ENCODE data around the gene CALCOCO2.

Gene CALCOCO2

DNA sequence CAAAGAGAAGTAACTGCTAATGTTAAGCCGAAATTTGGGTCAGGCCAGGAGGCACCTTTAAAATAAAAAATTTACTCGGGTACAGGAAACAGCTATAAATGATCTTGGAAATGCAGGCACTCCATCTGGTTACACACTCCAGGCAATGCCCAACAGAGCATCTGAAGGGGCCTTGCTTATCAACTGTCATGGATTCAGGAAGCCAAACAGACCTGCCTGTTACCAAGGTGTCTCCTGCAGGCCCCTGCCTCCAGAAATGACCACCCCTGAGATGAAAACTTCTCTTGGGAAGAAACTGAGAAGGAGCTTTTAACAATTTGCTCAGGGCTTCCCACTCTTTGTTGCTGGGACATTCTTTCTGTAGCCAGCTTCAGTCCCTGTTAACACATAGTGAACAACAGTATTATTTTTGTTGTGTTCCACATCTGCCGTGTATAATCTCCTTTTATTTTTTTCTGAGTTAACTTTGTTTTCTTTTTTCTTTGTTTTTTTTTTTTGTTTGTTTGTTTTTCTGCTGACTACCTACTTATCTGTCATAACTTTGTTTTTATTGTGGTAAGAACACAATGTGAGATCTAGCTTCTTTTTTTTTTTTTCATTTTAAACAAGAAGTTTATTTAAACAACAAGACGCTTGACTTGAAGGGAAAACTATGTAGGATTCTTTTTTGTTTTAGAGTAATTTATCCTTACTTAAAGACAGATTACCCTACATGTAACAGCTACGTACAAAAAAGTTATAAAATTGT, 43.0 kb downstream of the CALCOCO2 start:
- no peak for DNase-seq (ENCODE audit: low read depth in 2 of 2)

- DNase-seq (ENCODE audit: low read depth in 2 of 2) = peak; percentile 24 to 43
These were observed 48.4 kb downstream of the CALCOCO2 start for GRCh38 chr17:48878920-48879898.

- no peak for DNase-seq (ENCODE audit: low read depth in 2 of 2)
These were observed 51.4 kb downstream of the CALCOCO2 start for GRCh38 chr17:48882272-48882671.

DNA sequence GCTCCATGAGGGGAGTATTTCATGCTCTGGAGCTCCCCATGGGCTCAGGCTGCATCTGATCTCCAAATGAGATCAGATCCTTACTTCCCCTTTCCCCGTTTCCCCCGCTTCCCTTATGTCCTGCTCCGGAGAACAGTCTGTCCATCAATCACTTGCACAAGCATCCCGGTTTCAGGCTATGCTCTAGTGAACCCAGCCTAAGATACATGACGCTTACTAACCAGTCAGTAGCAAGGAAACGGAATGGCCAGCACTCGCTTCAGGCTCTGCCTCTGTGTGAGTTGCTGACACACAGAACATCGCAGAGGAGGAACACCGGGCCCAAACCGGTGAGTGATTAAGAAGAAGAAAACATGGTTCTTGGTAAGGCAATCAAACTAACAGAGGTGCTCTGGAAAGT, 52.3 kb downstream of the CALCOCO2 start:
- no peak for DNase-seq (ENCODE audit: low read depth in 2 of 2)

DNA sequence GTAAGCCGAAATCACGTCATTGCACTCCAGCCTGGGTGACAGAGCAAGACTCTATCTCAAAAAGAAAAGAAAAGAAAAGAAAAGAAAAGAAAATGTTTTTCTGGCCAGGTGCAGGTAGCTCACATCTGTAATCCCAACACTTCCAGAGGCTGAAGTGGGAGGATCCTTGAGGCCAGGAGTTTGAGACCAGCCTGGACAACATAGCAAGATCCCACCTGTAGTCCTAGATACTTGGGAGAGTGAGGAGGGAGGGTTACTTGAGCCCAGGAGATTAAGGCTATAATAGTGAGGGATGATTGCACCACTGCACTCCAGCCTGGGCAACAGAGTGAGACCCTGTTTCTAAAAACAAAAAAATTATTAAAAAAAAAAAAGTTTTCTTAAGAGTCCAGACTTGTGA, 59.3 kb downstream of the CALCOCO2 start:
- no peak for DNase-seq (ENCODE audit: low read depth in 2 of 2)

DNA sequence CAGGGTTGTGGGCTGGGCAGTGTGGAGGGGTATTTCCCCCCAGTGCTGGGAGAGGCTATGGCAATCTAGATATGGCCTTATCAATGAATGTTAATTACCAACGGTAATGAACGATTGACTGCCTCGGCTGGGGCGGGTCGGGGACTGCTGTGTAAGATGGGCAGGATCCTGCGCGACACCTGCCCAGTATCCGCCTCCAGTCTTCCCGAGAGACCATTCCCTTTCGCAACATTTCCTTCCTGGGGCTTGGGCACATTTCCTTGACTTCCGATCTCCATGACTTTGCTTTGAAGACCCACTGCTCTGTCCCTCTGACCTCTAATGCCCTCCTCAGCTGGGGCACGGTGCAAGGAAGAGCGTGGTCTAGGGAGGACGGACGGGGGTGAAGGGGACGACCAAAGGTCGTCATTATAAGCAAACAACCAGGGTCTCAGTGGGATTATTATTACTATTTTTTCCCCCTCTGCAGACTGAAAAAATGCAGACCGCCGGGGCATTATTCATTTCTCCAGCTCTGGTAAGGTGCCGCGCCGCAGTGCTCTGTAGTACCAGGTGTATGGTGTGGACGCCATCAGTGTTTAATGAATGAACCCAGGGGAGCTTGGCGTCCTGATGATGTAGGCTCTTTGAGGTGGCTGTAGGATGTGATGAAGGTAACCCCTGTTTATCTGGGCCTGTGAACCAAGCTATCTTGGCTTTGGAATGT, 62.3 kb downstream of the CALCOCO2 start:
- no peak for DNase-seq (ENCODE audit: low read depth in 2 of 2)

GRCh38 chr17:48893646-48894508, 63.0 kb downstream of the CALCOCO2 start:
- no peak for DNase-seq (ENCODE audit: low read depth in 2 of 2)

- DNase-seq (ENCODE audit: low read depth in 2 of 2) = no peak
These were observed 64.1 kb downstream of the CALCOCO2 start for GRCh38 chr17:48894886-48895285.

GRCh38 chr17:48901241-48901640, 70.4 kb downstream of the CALCOCO2 start:
- no peak for DNase-seq (ENCODE audit: low read depth in 2 of 2)

- no peak for DNase-seq (ENCODE audit: low read depth in 2 of 2)
These were observed 72.6 kb downstream of the CALCOCO2 start for GRCh38 chr17:48903401-48903800.

DNA sequence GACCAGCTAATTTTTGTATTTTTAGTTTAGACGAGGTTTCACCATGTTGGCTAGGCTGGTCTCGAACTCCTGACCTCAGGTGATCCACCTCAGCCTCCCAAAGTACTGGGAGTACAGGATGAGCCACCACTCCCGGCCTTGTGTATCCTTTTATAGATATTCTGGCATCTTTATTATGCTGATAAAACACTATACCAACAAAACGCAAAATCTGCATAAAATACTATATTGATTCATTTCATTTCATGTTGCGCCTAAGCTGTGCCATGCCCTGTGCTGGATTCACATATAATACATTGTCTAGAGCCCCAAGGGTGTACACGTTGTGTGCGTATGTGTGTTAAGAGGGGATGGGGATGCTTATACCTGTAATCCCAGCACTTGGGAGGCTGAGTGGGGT, 73.6 kb downstream of the CALCOCO2 start:
- DNase-seq (ENCODE audit: low read depth in 2 of 2) = no peak

DNA sequence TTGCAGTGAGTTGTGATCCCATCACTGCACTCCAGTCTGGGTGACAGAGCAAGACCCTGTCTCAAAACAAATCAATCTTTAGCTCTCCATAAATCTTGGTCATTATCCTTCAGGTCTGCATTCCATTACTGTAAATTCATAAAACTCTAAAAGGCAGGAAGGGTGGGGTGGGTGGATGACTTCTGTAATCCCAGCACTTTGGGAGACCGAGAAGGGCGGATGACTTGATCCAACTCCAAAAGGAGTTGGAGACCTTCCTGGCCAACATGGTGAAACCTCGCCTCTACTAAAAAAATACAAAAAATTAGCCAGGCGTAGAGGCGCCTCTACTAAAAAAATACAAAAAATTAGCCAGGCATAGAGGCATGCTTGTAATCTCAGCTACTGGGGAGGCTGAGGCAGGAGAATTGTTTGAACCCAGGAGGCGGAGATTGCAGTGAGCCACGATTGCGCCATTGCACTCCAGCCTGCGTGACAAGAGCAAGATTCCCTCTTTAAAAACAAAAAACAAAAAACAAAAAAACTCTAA, 75.2 kb downstream of the CALCOCO2 start:
- no peak for DNase-seq (ENCODE audit: low read depth in 2 of 2)

DNA sequence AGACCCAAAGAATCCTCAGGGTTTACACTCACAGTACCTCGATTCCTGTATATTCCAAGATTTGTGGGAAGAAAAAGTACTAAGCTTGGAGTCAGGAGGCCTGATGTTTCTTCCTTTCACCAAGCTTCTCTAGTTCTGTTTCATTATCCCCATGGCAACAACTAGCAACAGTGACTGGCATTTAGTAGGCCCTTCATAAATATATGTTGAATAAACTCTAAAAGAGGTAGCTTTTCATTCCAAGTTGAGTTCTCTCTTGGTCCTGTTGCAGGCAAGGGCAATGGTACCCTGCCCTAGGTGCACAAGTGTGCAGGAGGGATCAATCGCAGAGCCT, 76.8 kb downstream of the CALCOCO2 start:
- no peak for DNase-seq (ENCODE audit: low read depth in 2 of 2)

GRCh38 chr17:48908047-48908843, 77.4 kb downstream of the CALCOCO2 start, which contains the start of gene UBE2Z:
Gene UBE2Z (plus strand): TSS chr17:48908407. CDS start chr17:48908504, 97 bp downstream.
- DNase-seq (ENCODE audit: low read depth in 2 of 2) = peak; percentile 85 to 87

DNA sequence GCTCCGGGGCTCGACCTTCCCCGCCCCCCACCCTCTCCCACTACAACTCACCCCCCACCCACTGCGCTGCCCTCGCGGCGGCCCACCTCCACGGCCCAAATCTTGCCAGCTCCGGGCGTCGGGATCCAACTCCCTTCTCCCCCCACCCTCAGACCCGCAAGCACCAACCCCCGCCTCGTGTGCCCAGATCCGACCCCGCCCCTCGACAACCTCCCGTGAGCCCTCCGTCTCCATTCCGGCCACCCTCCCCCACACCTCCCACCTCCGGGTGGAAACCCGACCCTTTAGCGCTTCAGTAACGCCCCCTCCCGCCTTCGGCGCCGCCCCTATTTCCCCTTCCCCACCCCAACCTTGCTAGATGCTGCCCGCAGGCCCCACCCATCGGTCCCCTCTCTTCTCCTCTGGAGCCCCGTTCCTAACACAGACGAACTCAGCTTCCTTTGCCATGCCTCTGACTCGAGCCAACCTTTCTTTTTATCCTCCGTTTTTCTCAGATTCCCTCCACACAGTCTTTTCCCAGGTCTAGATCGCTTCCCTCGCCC, 78.1 kb downstream of the CALCOCO2 start:
- DNase-seq (ENCODE audit: low read depth in 2 of 2) = peak; percentile 85 to 92

DNA sequence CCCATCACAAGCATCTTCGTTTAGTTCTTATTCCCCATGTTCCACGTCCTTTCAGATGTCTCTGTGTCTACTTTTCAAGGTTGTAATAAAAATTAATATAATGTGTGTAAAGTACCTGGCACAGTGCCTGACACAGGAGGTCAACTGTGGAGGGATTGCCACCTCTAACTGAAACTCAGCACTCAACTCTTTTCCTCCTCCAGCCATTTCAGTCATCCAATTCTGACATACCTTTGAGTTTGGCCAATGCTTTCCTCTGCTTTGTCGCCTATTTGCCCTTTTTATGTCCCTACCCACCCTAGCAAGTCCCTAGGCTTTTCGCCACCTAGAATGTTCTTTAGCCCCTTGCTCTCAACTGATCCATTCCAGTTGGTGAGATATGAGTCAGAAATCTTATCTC, 78.9 kb downstream of the CALCOCO2 start:
- DNase-seq (ENCODE audit: low read depth in 2 of 2) = no peak

DNA sequence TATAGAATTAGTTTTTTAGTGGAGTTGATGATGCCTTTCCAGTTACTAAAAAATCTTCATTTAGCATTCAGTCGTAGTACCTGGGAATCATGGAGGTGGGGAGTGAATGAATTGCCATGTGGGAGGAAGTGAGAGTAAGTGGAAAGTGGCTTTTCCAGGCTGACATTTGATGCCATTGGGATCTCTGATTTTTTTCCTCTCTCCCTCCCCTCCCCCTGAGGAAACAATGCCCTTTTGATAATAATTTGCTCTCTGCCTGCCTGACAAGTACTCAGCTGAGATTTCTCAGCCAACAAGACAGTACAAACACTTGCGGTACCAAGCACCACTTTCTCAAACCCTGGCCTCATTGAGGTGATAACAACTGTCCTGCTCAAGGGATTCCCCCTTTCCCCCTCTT, 79.5 kb downstream of the CALCOCO2 start:
- no peak for DNase-seq (ENCODE audit: low read depth in 2 of 2)

DNA sequence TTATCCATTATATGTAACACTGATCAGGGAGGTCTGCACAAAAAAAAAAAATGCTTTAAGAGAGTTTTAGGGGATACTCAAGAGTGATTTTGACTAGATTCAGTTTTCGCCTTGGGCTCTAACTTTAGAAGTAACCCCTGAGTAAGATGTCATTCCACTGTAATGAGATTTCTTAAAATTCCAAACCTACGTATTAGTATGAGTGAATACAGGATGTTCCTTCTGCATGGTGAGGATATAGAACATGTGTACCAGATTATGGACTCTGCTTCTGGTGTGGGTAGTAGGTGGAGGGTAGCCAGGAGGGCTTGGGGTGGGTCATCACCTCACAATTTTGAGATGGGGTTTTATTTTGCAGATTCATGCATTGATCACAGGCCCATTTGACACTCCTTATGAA, 81.6 kb downstream of the CALCOCO2 start:
- no peak for DNase-seq (ENCODE audit: low read depth in 2 of 2)

Data from activated CD4-positive, alpha-beta T cell treated with anti-CD3 and anti-CD28 coated beads for 24 hours (primary cell).